Neural progenitor cell (in vitro differentiated cells): ENCODE measurements around the gene PTPN11. TPM values are rescaled to one million over a fixed set of nuclear protein-coding genes. Genes with fewer than 3 reads are reported as not detected.

Experiments used
- DNase-seq: peaks from one replicate; pipeline ENCODE4 v3.0.0-alpha.2; 2016; ENCODE audit warnings: low spot score
- H2AFZ ChIP-seq: fragments of 200-600 bp; sonication (generic); replicated peaks from 2 replicates; pipeline ENCODE4 v1.6.1; 2016; ENCODE audit warnings: antibody characterized with exemption
- H3F3A ChIP-seq: fragments of 200-600 bp; sonication (generic); 2 replicates; pipeline ENCODE4 v1.6.1; 2016; ENCODE audit warnings: antibody characterized with exemption, low read depth
- H3K27ac ChIP-seq: fragments of 200-600 bp; sonication (generic); 2 replicates; pipeline ENCODE4 v1.5.1; 2016; ENCODE audit warnings: mild to moderate bottlenecking
- H3K27me3 ChIP-seq: fragments of 200-600 bp; sonication (generic); 2 replicates; pipeline ENCODE4 v1.6.1; 2016; ENCODE audit warnings: mild to moderate bottlenecking, moderate library complexity
- H3K36me3 ChIP-seq: fragments of 200-600 bp; sonication (generic); 2 replicates; pipeline ENCODE4 v1.5.1; 2016
- H3K4me1 ChIP-seq: fragments of 200-600 bp; sonication (generic); 2 replicates; pipeline ENCODE4 v1.6.1; 2016; ENCODE audit warnings: mixed run types
- H3K4me2 ChIP-seq: fragments of 200-600 bp; sonication (generic); 2 replicates; pipeline ENCODE4 v1.6.1; 2016
- H3K4me3 ChIP-seq: fragments of 200-600 bp; sonication (generic); 2 replicates; pipeline ENCODE4 v1.5.1; 2016
- H3K79me2 ChIP-seq: fragments of 200-600 bp; sonication (generic); 2 replicates; pipeline ENCODE4 v1.6.1; 2016; ENCODE audit warnings: low read depth
- H3K9ac ChIP-seq: fragments of 200-600 bp; sonication (generic); 2 replicates; pipeline ENCODE4 v1.6.1; 2016
- H3K9me3 ChIP-seq: fragments of 200-600 bp; sonication (generic); 2 replicates; pipeline ENCODE4 v1.5.1; 2016; ENCODE audit warnings: low read depth
- H4K20me1 ChIP-seq: fragments of 200-600 bp; sonication (generic); 2 replicates; pipeline ENCODE4 v1.6.1; 2016; ENCODE audit warnings: low read depth
- H3K27ac Mint-ChIP-seq: 3 replicates; pipeline ENCODE4 v1.8.0; 2021; ENCODE audit warnings: mixed read lengths
- H3K27me3 Mint-ChIP-seq: 2 replicates; pipeline ENCODE4 v1.8.0; 2022; ENCODE audit warnings: low read depth, mild to moderate bottlenecking, inconsistent platforms, moderate library complexity, mixed read lengths; ENCODE audit not compliant: insufficient read depth
- H3K36me3 Mint-ChIP-seq: 3 replicates; pipeline ENCODE4 v1.8.0; 2021; ENCODE audit warnings: mixed read lengths
- H3K4me1 Mint-ChIP-seq: 3 replicates; pipeline ENCODE4 v1.8.0; 2021; ENCODE audit warnings: mixed read lengths
- H3K4me3 Mint-ChIP-seq: 3 replicates; pipeline ENCODE4 v1.8.0; 2021; ENCODE audit warnings: mild to moderate bottlenecking, moderate library complexity, mixed read lengths
- H3K9me3 Mint-ChIP-seq: 3 replicates; pipeline ENCODE4 v1.8.0; 2020; ENCODE audit warnings: mixed read lengths
- CTCF ChIP-seq: fragments of 200-600 bp; sonication (generic); IDR thresholded peaks from 2 replicates; pipeline ENCODE4 v1.5.1; 2017; ENCODE audit warnings: antibody characterized with exemption, mild to moderate bottlenecking
- EZH2 ChIP-seq: fragments of 200-600 bp; sonication (generic); IDR thresholded peaks from 2 replicates; pipeline ENCODE4 v1.6.1; 2017; ENCODE audit warnings: antibody characterized with exemption, mild to moderate bottlenecking, moderate library complexity
- EZH2phosphoT487 ChIP-seq: fragments of 200-600 bp; sonication (generic); IDR thresholded peaks from 2 replicates; pipeline ENCODE4 v1.6.1; 2017; ENCODE audit warnings: antibody characterized with exemption
- total RNA-seq: library from RNA; depleted of rRNA; stranded (reverse); fragments of >200 nt; gene quantifications from 2 replicates; pipeline ENCODE4 v1.2.3, GENCODE V29; 2015; ENCODE audit warnings: low replicate concordance

Gene PTPN11
- total RNA-seq, 1 donor from 2014 or later: 85.2 TPM

- H3K9me3 Mint-ChIP-seq: no peaks in the 10 kb centered on the region
- Histone ChIP-seq H3K36me3 (no peaks in the 10 kb centered on the region), H3K4me3 (no peak overlapping the region), H3K4me2 (no peak overlapping the region), H3K27me3 (no peaks in the 10 kb centered on the region), H3K9me3 (no peaks in the 10 kb centered on the region), H4K20me1 (no peaks in the 10 kb centered on the region), H3F3A (no peaks in the 10 kb centered on the region), H3K9ac (no peak overlapping the region), H3K79me2 (no peaks in the 10 kb centered on the region), H3K27ac (no peak overlapping the region), H3K4me1 (no peaks in the 10 kb centered on the region), H2AFZ (no peak overlapping the region)
- H3K4me3 Mint-ChIP-seq: no peak overlapping the region
- H3K4me1 Mint-ChIP-seq: no peaks in the 10 kb centered on the region
- no peaks in the 10 kb centered on the region for H3K36me3 Mint-ChIP-seq
- DNase-seq: no peak
- TF ChIP-seq CTCF (no peak), EZH2phosphoT487 (no peak), EZH2 (no peak)
- H3K27me3 Mint-ChIP-seq: peaks cover 4% of the 10 kb centered on the region
- peak overlapping the region; percentile 68 for H3K27ac Mint-ChIP-seq
These were observed 114.8 kb downstream of the PTPN11 start for GRCh38 chr12:112533528-112533927.

GRCh38 chr12:112535017-112535416 is 116.3 kb downstream of the PTPN11 start:
- H3K9ac ChIP-seq: no peak overlapping the region
- H3K9me3 Mint-ChIP-seq: no peaks in the 10 kb centered on the region
- TF ChIP-seq CTCF: no peak
- no peak for TF ChIP-seq EZH2phosphoT487
- no peak for TF ChIP-seq EZH2

GRCh38 chr12:112535637-112536366 is 117.1 kb downstream of the PTPN11 start:
- Histone ChIP-seq H3K9ac (no peak overlapping the region), H3K4me1 (no peaks in the 10 kb centered on the region), H3K27me3 (no peaks in the 10 kb centered on the region), H3K27ac (no peak overlapping the region), H3K4me3 (no peak overlapping the region), H3K4me2 (no peak overlapping the region), H3K36me3 (no peaks in the 10 kb centered on the region), H4K20me1 (no peaks in the 10 kb centered on the region), H2AFZ (no peak overlapping the region), H3K79me2 (no peaks in the 10 kb centered on the region), H3F3A (no peaks in the 10 kb centered on the region), H3K9me3 (no peaks in the 10 kb centered on the region)
- Mint-ChIP-seq H3K27ac (no peak overlapping the region), H3K27me3 (peaks cover 6% of the 10 kb centered on the region), H3K4me3 (no peak overlapping the region), H3K4me1 (no peaks in the 10 kb centered on the region), H3K36me3 (no peaks in the 10 kb centered on the region), H3K9me3 (no peaks in the 10 kb centered on the region)
- no peak for DNase-seq
- TF ChIP-seq CTCF (no peak), EZH2phosphoT487 (no peak), EZH2 (no peak)

More at GRCh38 chr12:112535017-112535416, 116.3 kb downstream of the PTPN11 start:
- H3K36me3 Mint-ChIP-seq: no peaks in the 10 kb centered on the region
- H3K4me1 ChIP-seq: no peaks in the 10 kb centered on the region
- no peak overlapping the region for H3K4me2 ChIP-seq
- no peak for DNase-seq
- H3K36me3 ChIP-seq: no peaks in the 10 kb centered on the region
- H3K27ac ChIP-seq: no peak overlapping the region
- H3K27ac Mint-ChIP-seq: no peak overlapping the region
- no peaks in the 10 kb centered on the region for H3K9me3 ChIP-seq
- no peaks in the 10 kb centered on the region for H3K79me2 ChIP-seq
- no peaks in the 10 kb centered on the region for H4K20me1 ChIP-seq
- no peak overlapping the region for H2AFZ ChIP-seq
- H3K4me3 ChIP-seq: no peak overlapping the region
- no peak overlapping the region for H3K4me3 Mint-ChIP-seq
- H3K4me1 Mint-ChIP-seq: no peaks in the 10 kb centered on the region
- H3K27me3 Mint-ChIP-seq: peaks cover 6% of the 10 kb centered on the region
- H3F3A ChIP-seq: no peaks in the 10 kb centered on the region
- no peaks in the 10 kb centered on the region for H3K27me3 ChIP-seq
